Neural cell (in vitro differentiated cells): ENCODE data around the gene KCTD14. TPM values are rescaled to one million over a fixed set of nuclear protein-coding genes. Genes with fewer than 3 reads are reported as not detected.

Experiments
- H2AFZ ChIP-seq: fragments of 200-600, 300-800 bp; sonication (generic), shearing (Covaris generic); 2 replicates; pipeline ENCODE4 v1.6.0; 2014; ENCODE audit warnings: low read depth, mild to moderate bottlenecking, antibody characterized with exemption, low read length, moderate library complexity
- H3F3A ChIP-seq: fragments of 200-600 bp; shearing (Covaris generic); 2 replicates; pipeline ENCODE4 v1.6.1; 2016; ENCODE audit warnings: mild to moderate bottlenecking, moderate library complexity, mixed read lengths, antibody characterized with exemption, low read length; ENCODE audit not compliant: insufficient read depth, poor library complexity, severe bottlenecking
- H3K27ac ChIP-seq: fragments of 200-600, 300-800 bp; sonication (generic), shearing (Covaris generic); 2 replicates; pipeline ENCODE4 v1.5.1; 2014; ENCODE audit warnings: mild to moderate bottlenecking, low read length, moderate library complexity
- H3K27me3 ChIP-seq: fragments of 300-800, 200-600 bp; sonication (generic), shearing (Covaris generic); 2 replicates; pipeline ENCODE4 v1.6.0; 2014; ENCODE audit warnings: mild to moderate bottlenecking, low read depth, low read length, moderate library complexity; ENCODE audit not compliant: insufficient read depth
- H3K36me3 ChIP-seq: fragments of 300-800, 200-600 bp; sonication (generic), shearing (Covaris generic); 2 replicates; pipeline ENCODE4 v1.5.1; 2014; ENCODE audit warnings: mild to moderate bottlenecking, antibody characterized with exemption, low read length, moderate library complexity; ENCODE audit not compliant: insufficient read depth
- H3K4me2 ChIP-seq: fragments of 300-800, 200-600 bp; sonication (generic), shearing (Covaris generic); 2 replicates; pipeline ENCODE4 v1.6.0; 2014; ENCODE audit warnings: mild to moderate bottlenecking, low read length
- H3K4me3 ChIP-seq: fragments of 300-800, 200-600 bp; sonication (generic), shearing (Covaris generic); 2 replicates; pipeline ENCODE4 v1.5.1; 2014; ENCODE audit warnings: mild to moderate bottlenecking, low read length, moderate library complexity
- H3K79me2 ChIP-seq: fragments of 200-600 bp; shearing (Covaris generic); replicated peaks from 2 replicates; pipeline ENCODE4 v1.6.0; 2014; ENCODE audit warnings: mild to moderate bottlenecking, low read length, moderate library complexity; ENCODE audit not compliant: insufficient read depth
- H3K9ac ChIP-seq: fragments of 300-800, 200-600 bp; sonication (generic), shearing (Covaris generic); 2 replicates; pipeline ENCODE4 v1.6.1; 2016; ENCODE audit warnings: mild to moderate bottlenecking, low read length, mixed read lengths
- H3K9me2 ChIP-seq: fragments of 200-600 bp; shearing (Covaris generic); 2 replicates; pipeline ENCODE4 v1.6.1; 2016; ENCODE audit warnings: mild to moderate bottlenecking, low read length, mixed read lengths; ENCODE audit not compliant: insufficient read depth
- H3K9me3 ChIP-seq: fragments of 200-600, 300-800 bp; sonication (generic), shearing (Covaris generic); 2 replicates; pipeline ENCODE4 v1.6.1; 2016; ENCODE audit warnings: mild to moderate bottlenecking, mixed run types, low read length, moderate library complexity, mixed read lengths
- H4K20me1 ChIP-seq: fragments of 200-600 bp; shearing (Covaris generic); 2 replicates; pipeline ENCODE4 v1.6.1; 2016; ENCODE audit warnings: mild to moderate bottlenecking, mixed run types; ENCODE audit not compliant: insufficient read depth
- EP300 ChIP-seq: fragments of 450-650 bp; conservative IDR thresholded peaks from 2 replicates; pipeline ENCODE4 v1.6.1; 2014; ENCODE audit warnings: antibody characterized with exemption, mild to moderate bottlenecking, moderate library complexity; ENCODE audit not compliant: poor library complexity, severe bottlenecking
- EZH2 ChIP-seq: fragments of 200-600, 300-800 bp; shearing (Covaris generic), sonication (generic); IDR thresholded peaks from 2 replicates; pipeline ENCODE4 v1.6.1; 2014; ENCODE audit warnings: antibody characterized with exemption, low read length, borderline replicate concordance, mild to moderate bottlenecking; ENCODE audit not compliant: insufficient read depth, poor library complexity, severe bottlenecking
- MXI1 ChIP-seq: fragments of 450-650 bp; conservative IDR thresholded peaks from 2 replicates; pipeline ENCODE4 v1.6.1; 2014; ENCODE audit warnings: antibody characterized with exemption, mild to moderate bottlenecking; ENCODE audit not compliant: poor library complexity, severe bottlenecking
- POLR2AphosphoS5 ChIP-seq: IDR thresholded peaks from 2 replicates; pipeline ENCODE4 v1.6.1; 2012
- RAD21 ChIP-seq: fragments of 450-650 bp; conservative IDR thresholded peaks from 2 replicates; pipeline ENCODE4 v1.6.1; 2014; ENCODE audit warnings: antibody characterized with exemption, mild to moderate bottlenecking, moderate library complexity
- SMC3 ChIP-seq: fragments of 450-650 bp; conservative IDR thresholded peaks from 2 replicates; pipeline ENCODE4 v1.6.1; 2014; ENCODE audit warnings: antibody characterized with exemption, mild to moderate bottlenecking, moderate library complexity; ENCODE audit not compliant: poor library complexity
- TAF1 ChIP-seq: IDR thresholded peaks from 2 replicates; pipeline ENCODE4 v1.6.1; 2012; ENCODE audit warnings: low read depth
- polyA plus RNA-seq: library from polyadenylated mRNA; depleted of rRNA; stranded (reverse); fragments of >200 nt; gene quantifications from 2 replicates; pipeline ENCODE4 v1.2.3, GENCODE V29; 2014
- TF ChIP-seq, protein P1 (sequence below): IDR thresholded peaks from 2 replicates; pipeline ENCODE4 v1.6.1; 2012; ENCODE audit warnings: borderline replicate concordance
- TF ChIP-seq, protein P2 (sequence below): fragments of 450-650 bp; IDR thresholded peaks from 2 replicates; pipeline ENCODE4 v1.5.1; 2014; ENCODE audit warnings: antibody characterized with exemption, mild to moderate bottlenecking, moderate library complexity; ENCODE audit not compliant: poor library complexity, severe bottlenecking

Gene KCTD14
- polyA plus RNA-seq, 1 donor from 2014 or later, result 0.32 TPM

DNA sequence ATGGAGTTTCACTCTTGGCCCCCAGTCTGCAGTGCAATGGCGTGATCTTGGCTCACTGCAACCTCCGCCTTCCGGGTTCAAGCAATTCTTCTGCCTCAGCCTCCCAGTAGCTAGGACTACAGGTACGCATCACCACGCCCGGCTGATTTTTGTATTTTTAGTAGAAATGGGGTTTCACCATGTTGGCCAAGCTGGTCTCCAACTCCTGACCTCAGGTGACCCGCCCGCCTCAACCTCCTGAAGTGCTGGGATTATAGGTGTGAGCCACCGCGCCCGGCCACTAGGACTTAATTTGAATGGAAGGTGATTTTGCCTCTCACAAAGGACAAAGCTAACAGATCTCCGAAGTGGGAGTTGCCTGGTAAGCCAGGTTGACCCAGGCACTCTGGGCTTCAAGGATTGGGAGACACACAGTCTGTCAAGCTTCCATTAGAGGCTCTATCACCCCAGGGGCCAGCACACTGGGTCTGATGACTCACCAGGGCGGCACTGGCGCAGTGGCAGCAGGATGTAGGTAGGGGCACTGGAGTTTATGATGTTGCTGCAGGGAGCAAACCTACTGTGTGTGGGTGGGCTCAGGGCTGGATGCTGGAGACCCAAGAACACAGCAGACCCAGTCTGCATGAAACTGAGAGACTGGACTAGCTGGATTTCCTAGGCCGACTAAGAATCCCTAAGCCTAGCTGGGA, 17.8 kb upstream of the KCTD14 start:
- Histone ChIP-seq H3K27me3 (no peaks in the 10 kb centered on the region), H3K9me3 (no peaks in the 10 kb centered on the region), H3K27ac (no peak overlapping the region), H3F3A (no peaks in the 10 kb centered on the region), H3K79me2 (no peaks in the 10 kb centered on the region), H3K9ac (no peak overlapping the region), H3K4me3 (no peak overlapping the region), H3K36me3 (no peaks in the 10 kb centered on the region), H4K20me1 (no peaks in the 10 kb centered on the region), H3K4me2 (no peak overlapping the region), H3K9me2 (no peaks in the 10 kb centered on the region), H2AFZ (no peak overlapping the region)
- TF ChIP-seq RAD21 (no peak), EZH2 (no peak), MXI1 (no peak), SMC3 (no peak), EP300 (no peak), POLR2AphosphoS5 (no peak), TAF1 (no peak)
- TF ChIP-seq, protein P1, sequence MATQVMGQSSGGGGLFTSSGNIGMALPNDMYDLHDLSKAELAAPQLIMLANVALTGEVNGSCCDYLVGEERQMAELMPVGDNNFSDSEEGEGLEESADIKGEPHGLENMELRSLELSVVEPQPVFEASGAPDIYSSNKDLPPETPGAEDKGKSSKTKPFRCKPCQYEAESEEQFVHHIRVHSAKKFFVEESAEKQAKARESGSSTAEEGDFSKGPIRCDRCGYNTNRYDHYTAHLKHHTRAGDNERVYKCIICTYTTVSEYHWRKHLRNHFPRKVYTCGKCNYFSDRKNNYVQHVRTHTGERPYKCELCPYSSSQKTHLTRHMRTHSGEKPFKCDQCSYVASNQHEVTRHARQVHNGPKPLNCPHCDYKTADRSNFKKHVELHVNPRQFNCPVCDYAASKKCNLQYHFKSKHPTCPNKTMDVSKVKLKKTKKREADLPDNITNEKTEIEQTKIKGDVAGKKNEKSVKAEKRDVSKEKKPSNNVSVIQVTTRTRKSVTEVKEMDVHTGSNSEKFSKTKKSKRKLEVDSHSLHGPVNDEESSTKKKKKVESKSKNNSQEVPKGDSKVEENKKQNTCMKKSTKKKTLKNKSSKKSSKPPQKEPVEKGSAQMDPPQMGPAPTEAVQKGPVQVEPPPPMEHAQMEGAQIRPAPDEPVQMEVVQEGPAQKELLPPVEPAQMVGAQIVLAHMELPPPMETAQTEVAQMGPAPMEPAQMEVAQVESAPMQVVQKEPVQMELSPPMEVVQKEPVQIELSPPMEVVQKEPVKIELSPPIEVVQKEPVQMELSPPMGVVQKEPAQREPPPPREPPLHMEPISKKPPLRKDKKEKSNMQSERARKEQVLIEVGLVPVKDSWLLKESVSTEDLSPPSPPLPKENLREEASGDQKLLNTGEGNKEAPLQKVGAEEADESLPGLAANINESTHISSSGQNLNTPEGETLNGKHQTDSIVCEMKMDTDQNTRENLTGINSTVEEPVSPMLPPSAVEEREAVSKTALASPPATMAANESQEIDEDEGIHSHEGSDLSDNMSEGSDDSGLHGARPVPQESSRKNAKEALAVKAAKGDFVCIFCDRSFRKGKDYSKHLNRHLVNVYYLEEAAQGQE, result no peak
- TF ChIP-seq, protein P2, sequence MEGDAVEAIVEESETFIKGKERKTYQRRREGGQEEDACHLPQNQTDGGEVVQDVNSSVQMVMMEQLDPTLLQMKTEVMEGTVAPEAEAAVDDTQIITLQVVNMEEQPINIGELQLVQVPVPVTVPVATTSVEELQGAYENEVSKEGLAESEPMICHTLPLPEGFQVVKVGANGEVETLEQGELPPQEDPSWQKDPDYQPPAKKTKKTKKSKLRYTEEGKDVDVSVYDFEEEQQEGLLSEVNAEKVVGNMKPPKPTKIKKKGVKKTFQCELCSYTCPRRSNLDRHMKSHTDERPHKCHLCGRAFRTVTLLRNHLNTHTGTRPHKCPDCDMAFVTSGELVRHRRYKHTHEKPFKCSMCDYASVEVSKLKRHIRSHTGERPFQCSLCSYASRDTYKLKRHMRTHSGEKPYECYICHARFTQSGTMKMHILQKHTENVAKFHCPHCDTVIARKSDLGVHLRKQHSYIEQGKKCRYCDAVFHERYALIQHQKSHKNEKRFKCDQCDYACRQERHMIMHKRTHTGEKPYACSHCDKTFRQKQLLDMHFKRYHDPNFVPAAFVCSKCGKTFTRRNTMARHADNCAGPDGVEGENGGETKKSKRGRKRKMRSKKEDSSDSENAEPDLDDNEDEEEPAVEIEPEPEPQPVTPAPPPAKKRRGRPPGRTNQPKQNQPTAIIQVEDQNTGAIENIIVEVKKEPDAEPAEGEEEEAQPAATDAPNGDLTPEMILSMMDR, result no peak

DNA sequence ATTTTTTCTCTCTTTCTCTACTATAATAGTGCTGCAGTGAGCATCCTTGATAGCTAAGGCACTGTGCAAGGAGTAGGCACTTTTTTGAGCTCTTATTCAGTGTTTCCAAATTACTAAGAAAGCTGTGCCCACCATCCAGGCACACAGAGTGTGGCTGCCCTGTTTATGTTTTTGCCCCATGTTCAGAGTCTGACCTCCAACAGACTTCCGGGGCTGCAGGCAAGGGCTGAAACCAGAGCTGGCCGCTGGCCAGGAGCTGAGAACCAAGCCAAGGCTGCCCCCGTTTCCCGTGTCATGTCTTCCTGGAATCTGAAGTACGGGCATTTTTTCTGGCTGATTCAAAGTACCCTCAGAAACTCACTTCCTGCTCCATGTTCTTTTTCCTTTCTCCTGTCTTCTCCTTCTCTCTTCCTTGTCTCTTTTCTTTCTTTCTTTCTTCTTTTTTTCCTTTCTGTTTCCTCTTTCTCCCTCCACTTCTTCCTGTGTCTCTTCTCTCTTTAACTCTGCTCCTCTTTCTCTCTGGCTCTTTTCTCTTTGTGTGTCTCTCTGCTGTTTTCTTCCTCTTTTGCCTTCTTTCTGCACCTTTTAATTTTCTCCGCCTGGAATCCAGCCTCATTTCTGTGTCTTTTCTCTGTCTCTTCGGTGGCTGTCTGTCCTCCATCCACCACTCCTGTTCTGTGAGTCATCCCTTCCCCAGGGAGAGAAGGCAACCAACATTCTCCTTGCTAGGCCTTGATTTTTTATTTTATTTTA, 17.0 kb upstream of the KCTD14 start:
- H3K79me2 ChIP-seq, result no peaks in the 10 kb centered on the region
- no peaks in the 10 kb centered on the region for H3K36me3 ChIP-seq
- no peak overlapping the region for H3K4me2 ChIP-seq
- no peak overlapping the region for H3K9ac ChIP-seq
- no peaks in the 10 kb centered on the region for H3F3A ChIP-seq
- H3K9me3 ChIP-seq, result no peaks in the 10 kb centered on the region
- TF ChIP-seq RAD21 (no peak), SMC3 (no peak), MXI1 (no peak), TAF1 (no peak), POLR2AphosphoS5 (no peak), EZH2 (no peak)
- TF ChIP-seq, protein P2, result no peak
- H3K27ac ChIP-seq, result no peak overlapping the region
- no peaks in the 10 kb centered on the region for H3K9me2 ChIP-seq
- H3K4me3 ChIP-seq, result no peak overlapping the region
- H3K27me3 ChIP-seq, result no peaks in the 10 kb centered on the region
- H4K20me1 ChIP-seq, result no peaks in the 10 kb centered on the region
- H2AFZ ChIP-seq, result no peak overlapping the region
